Stimulated activated naive CD4-positive, alpha-beta T cell (primary cell): Measurements from ENCODE around the gene STAB1.
"Not testable (repeated sequence)": the region's sequence is repeated elsewhere in the genome, so short reads cannot be mapped to it uniquely, and the experiment has no call there.

Experiments
- DNase-seq, 6 experiments: peaks; one replicate each; lab custom pipeline; 2025; lab: John Stamatoyannopoulos, UW

The STAB1 gene

DNA sequence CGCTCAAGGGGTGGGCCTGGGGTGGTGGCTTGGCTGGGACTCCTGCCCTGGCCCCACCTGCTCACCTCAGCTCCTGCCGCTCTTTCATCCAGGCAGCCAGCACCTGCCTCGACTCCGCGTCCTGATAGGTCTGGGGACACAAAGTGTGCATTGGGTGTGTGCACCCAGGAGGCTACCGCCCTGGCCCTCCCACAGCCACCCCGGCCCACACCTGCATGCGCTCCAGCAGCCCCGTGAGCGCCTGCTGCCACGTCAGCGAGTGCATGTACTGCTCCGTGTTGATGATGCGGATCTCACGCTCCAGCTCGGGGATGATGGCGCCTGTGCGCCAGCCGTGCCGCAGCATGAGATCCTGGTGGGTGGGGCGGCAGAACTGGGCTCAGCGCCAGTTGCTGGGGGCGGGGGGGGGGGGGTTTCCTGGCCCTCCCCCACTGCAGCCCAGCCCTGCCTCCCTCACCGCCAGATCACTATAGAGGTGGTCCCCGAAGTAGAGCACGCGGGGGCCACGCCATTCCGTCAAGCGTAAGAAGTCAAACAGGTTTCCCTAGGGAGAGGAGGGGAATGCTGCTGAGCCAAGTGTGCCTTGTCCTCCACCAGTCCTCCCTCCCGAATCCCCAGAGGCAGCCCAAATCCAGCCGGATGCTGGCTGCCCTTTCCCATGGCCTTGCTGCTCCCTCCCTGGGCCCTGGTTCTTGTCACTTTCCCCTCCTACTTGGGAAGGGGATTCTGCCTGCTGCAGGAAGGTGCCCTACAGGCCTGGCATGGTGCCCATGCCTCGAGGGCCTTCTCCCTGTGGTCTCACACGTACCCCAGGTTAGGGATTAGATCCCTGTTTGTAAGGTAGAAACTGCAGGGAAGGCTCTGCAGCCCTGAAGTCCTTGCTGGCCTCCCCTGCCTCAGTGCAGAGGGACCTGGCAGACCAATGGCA, 29.9 kb downstream of the STAB1 start:
- DNase-seq: no peak

DNA sequence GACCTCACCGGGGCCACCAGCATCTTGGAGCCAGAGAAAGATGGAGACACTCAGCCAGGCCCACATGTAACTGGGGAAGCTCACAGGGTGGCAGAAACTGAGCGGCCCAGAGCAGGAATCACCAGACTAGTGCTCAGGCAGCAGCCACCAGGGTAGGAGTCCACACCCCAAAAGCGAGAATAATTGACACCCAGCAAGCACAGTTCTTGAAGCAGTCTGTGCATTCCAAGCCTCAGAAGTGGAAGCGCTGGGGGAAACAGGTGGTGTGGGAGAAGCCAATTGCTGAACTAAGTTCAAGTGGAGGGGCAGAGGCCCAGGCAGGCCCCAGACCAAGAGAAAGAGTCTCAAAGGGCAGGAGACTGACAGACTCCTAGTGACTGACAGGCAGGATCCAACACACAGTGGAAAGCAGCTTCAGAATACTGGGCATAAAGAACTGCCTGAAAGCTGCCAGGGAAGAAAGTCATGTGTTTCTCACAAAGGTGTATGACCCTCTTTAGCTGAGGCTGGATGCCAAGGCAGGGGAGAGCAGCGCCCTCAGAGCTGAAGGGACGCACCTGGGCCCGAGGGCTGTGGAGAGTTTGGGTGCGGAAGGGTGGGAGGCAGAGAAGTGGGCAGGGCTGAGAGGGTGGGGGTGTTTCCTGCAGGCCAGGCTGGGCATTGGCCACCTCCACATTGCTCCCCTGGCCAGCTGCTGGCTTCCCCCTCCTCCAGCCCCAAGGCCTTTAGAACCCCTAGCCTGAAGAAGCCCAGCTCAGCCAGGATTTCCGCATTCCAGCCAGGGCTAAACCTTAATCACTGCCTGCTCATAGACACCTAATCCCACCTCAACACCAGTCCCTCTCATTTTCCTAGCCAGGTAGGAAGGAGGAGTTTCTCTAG, 30.8 kb downstream of the STAB1 start:
- no peak for DNase-seq

GRCh38 chr3:52526671-52527038, 31.5 kb downstream of the STAB1 start:
- not testable (repeated sequence) for DNase-seq

- DNase-seq: no peak
These were observed 32.0 kb downstream of the STAB1 start for GRCh38 chr3:52527039-52527731.

DNA sequence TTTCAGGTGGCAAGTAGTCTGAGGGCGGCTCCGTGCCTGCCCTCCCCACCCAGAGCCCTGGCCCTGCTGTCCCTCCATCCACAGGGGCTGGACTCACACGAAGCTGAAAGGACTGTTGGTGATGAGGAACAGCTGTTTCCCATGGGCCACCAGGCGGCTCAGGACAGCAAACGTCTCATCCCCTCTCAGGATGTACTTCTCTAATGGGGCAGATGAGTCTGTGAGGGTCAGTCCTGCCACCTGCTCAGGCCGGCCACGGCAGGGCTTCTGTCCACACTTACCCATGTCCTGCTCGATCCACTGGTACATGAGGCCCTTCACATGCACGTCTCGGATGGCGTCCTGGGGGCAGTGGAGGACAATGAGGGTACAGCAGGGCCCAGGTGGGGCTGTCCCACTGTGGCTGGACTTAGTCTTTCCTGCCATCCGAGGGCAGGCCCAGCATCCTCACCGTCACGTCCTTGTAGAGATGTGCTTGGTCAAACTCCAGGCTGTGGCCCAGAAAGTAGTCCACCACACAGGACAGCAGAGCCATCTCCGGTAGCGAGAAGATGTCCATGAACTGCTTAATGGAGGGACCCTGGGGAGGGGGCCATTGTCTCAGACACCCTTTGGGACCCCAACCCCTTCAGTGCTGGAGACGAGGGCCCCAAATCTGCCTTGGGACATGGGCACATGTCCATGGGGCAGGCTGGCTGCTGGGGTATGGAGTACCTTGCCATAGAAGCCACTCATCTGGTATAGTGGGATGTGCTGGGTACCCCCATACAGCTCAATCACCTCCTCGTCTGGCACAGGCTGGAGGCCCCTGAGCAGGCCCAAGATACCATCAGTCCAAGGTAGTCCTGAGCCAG, 32.8 kb downstream of the STAB1 start:
- no peak for DNase-seq

- no peak for DNase-seq
These were observed 33.6 kb downstream of the STAB1 start for GRCh38 chr3:52528586-52529375.

DNA sequence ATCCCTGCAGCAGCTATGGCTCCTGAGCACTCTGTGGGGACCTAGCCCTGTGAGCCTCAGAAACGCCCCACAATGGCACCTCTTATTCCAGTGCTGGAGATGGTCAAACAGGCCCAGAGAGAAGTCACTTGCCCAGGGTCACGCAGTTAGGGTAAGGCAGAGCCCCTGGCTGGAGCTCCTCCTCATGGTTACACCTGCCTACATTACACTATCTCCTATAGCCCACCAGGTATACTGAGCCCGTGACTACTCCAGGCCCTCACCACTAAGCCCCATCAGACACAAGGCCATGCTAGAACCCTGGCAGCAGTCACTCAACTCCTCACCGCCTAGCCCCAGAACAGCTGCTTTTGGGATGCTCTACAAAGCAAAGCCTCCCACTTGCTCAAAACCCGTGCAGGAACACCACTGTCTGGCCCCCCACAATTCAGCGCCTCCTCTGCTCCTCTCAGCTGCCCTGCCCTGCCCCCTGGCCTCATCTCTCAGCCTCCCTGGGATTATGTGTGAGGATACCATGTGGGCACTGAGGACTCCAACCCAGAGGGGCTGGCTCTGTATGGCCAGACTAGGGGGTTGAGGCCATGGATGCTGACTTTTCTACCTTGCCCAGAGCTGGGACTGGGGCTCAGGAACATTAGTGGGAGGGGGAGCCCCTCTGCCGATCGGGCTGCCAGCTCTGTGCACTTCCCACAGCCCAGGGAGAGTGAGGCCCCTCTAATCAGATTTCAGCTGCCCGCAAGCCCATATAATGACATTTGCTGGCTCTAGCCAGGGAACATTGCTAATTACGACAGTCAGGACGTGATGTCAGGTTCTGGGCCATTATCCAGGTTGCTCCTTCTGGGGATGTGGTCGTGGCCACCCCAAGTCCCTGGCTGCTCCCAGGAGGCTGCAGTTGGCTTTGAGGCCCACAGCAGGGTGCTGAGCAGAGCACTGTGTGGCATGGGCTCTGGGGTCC, 34.5 kb downstream of the STAB1 start:
- no peak for DNase-seq

DNA sequence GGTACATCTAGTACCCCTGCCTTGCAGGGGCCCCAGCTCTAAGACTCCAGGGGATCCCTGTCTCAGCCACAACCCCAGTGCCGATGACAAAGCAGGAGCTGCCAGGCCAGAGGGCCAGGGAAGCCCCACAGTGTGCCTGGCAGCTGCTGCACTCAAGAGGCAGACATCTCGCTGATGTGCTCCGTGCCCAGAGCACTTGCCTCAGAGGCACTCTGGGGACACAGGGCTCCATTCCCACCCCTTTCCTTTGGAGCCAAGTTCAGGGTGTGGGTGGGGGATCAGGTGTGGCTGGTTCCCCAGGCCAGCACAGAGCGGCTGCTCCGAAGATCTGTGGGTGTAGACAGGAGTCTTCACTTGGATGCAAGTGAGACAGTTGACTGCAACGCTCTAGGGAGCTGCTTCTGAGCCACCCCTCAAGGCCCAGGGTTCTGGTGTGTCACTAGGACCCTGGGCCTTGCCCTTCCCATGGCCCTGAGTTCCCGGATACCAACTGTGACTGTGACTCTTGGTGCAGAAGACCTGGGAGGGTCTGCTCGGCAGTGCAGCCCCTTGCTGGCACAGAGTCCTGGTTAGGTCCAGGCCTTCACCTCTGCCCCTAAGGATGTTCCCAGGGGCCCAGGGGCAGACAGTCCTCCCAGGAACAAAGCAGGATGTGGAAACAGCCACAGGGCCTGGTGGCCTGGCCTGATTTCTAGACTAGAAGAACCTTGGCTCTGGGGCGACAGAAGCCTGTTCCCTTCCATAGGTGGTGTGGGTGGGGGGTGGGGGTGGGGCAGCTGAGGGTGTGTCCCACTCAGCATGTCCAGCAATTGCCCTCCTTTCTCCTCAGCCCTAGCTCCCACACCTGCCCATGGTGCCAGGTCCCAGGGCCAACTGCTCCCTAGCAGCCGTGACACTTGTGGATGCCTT, 36.0 kb downstream of the STAB1 start:
- no peak for DNase-seq

DNA sequence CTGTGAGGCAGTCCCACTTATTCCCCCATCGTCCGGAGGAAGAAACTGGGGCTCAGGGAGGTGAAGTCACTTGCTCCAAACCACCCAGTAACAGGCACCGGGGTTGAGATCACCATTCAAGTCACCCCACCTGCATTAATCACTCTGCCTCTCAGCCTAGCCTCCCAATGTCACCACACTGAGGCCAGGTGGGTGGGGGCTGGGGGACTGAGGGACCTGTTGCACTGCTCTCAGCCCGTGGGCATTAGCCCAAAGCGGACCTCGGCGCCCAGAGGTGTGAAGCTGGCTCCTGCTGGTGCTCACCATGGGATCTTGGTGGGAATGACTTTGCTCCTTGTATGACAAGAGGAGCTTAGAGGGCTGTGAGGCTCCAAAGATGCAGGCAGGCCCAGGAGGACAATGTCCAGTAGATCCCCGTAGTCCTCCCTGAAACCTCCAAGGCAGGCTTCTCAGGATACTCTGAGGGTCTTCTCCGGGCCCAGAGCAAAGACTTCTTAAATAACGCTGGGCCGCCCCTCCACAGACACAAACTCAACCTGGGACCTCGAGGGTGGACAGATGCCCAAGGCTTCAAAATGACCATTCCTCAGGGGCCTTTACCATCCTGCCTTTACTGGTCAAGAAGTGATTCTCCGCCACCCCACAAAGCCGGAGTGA, 36.9 kb downstream of the STAB1 start:
- no peak for DNase-seq

- no peak for DNase-seq
These were observed 37.3 kb downstream of the STAB1 start for GRCh38 chr3:52532517-52532837.

DNA sequence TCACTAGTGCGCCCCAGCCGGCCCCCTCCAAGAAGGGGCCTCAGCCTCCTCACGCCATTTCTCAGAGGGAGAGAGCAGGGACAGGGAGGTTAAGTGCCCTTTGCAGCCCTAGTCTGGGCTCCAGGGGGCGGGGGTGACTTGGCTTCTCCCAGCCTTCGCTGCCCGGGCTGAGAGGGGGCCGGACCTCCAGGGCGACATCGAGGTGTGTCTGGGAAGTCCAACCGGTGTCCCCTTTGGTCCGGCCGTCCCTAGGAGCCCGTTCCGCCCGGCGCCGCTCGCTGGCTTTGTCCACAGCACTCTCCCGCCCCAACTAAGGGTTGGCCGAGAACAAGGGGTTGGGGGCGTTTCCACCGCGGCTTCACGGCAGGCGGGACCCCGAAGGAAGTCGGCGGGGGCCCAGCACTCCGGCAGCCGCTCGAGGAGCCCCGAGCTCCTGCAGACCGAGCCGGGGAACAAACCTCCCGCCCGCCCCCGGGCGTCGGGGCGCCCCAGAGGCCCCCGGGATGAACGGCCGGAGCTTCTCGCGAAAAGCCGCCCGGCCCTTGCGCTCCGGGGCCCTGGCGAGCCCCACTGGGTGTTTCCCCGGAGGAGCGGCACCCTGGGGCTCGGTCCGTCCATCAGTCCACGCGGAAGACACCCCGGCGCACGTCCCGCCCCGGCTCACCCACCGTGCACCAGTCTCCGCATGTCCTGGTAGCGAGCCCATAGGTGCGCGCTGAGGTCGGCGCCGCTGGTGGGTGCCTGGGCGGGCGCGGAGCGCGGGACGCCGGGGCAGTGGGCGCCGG, 37.9 kb downstream of the STAB1 start:
- peak in 4 of 6 experiments; percentile 12 to 41 (median 32) for DNase-seq

DNA sequence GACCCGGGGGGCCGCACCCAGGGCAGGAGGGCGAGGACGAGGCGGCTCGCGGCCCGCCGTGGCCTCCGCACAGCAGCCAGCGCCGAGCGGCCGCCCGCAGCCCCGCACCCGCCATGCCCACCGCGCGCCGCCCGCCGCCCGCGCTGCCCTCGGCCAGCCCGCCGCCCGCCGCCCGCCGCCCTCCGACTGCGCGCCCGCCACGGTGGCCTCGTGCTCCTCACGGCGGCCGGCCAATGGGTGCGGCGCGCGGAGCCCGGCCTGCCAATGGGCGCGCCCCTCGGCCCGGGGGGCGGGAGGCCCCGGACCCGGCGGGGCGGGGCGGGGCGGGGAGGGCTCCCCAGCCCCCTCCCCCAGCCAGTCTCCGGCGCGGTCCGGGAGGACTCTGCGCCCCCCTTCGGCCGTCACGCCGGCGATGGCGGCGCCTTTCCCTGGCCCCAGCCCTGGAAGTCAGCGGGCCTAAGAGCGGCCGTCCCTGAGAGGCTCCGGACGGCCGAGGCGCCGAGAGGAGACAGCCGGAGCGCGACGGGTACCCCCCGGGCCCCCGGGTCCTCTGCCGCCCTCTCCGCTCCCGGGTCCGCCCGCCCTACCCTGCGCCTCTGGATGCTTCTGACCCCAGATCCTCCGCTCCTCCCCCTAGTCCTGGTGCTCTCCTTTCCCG, 38.6 kb downstream of the STAB1 start, which contains the start of gene NT5DC2:
NT5DC2 (minus strand) TSS at position 235 of the 658 bp plus-strand sequence; CDS start at position 115, 120 bp downstream.
- peak; percentile 16 to 57 (median 35) for DNase-seq

GRCh38 chr3:52534281-52535183, 39.4 kb downstream of the STAB1 start:
- DNase-seq: no peak

DNA sequence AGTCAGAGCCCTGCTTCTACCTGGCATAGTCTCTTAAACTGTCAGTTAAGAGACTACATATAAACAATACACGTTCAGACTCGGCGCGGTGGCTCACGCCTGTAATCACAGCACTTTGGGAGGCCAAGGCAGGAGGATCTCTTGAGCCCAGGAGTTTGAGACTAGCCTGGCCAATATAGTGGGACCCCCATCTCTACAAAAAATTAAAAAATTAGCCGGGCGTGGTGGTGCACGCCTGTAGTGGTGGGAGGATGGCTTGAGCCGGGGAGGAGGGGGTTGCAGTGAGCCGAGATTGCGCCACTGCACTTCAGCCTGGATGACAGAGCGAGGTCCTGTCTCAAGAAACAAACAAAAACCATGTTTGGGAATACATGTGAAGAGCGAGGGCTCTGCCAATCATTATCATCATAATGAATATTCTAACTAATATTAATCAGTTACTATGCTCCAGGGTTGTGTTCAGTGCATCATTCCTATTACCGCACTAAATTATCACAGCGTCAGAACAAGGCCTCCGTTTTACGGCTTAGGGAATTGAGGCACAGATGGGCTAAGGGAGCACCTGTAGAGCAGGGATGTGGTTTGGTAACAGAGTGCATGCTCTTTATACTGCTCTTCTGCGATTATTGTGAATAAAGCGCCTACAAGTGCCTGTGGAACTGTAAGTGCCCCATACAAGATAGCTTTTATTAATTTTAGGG, 40.4 kb downstream of the STAB1 start:
- DNase-seq: no peak

- DNase-seq: no peak
These were observed 40.9 kb downstream of the STAB1 start for GRCh38 chr3:52536112-52536368.
